GM12891 (cell line): Measurements from ENCODE around the gene KCNK3.

Experiments
- POLR2A ChIP-seq: IDR thresholded peaks from 2 replicates; pipeline ENCODE4 v1.6.1; 2011; ENCODE audit warnings: low read depth, low read length, control low read depth
- POLR2AphosphoS5 ChIP-seq: IDR thresholded peaks from 2 replicates; pipeline ENCODE4 v1.6.1; 2011; ENCODE audit warnings: low read depth, low read length, control low read depth
- SPI1 ChIP-seq: IDR thresholded peaks from 2 replicates; pipeline ENCODE4 v1.6.1; 2011; ENCODE audit warnings: low read depth, low read length, control low read depth
- TAF1 ChIP-seq: IDR thresholded peaks from 2 replicates; pipeline ENCODE4 v1.6.1; 2011; ENCODE audit warnings: low read depth, low read length, control low read depth

DNA sequence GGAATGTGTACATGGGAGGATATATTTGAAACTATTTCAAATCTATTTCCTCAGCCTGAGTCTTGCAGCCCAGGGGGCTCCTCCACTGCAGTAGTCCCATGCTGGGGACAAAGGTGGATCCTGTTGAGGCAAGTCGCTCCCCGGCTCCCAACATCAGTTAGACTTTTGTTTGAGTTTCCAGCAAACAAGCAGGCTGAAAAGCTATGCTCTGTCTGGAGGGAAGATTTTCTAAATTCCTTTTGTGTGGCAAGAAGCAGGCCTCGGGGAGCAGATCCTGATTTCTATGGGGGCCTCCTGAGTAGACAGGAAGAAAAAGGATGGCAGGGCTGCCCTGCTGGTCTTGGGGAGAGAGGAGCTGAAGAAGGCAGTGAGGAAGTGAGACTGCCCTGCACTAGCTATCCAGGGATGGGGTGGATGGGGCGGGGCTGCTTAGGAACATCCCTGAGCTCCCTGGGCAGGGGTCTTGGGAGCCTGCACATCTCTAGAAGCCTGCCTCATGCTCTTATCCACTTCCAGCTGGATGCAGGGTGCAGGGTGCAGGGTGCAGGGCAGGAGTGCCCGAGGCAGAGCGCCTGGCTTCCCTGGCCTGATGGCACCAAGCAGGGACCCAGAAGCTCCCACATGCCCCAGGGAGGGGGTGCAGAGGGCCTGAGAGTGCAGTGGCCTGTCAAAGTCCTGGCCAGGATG, 45.4 kb upstream of the KCNK3 start:
- TF ChIP-seq POLR2AphosphoS5 = no peak
- no peak for TF ChIP-seq POLR2A
- TF ChIP-seq TAF1 = no peak
- no peak for TF ChIP-seq SPI1
